ENCODE measurements around the gene YEATS2.

DNA sequence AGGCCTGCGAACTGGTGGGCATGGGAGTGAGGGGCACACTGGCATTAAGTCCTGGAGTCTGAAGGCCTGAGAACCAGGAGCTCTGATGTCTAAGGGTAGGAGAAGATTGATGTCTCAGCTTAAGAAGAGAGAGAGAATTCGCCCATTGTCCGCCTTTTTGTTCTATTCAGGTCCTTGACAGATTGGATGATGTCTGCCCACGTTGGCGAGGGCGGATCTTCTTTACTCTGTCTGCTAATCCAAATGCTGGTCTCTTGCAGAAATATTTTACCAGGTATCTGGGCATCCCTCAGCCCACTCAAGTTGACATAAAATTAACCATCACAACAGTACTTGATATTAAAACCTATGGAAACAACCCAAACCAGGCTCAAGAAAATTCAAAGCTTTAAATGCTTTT, 83.6 kb downstream of the YEATS2 start:
- TF ChIP-seq, protein P1, sequence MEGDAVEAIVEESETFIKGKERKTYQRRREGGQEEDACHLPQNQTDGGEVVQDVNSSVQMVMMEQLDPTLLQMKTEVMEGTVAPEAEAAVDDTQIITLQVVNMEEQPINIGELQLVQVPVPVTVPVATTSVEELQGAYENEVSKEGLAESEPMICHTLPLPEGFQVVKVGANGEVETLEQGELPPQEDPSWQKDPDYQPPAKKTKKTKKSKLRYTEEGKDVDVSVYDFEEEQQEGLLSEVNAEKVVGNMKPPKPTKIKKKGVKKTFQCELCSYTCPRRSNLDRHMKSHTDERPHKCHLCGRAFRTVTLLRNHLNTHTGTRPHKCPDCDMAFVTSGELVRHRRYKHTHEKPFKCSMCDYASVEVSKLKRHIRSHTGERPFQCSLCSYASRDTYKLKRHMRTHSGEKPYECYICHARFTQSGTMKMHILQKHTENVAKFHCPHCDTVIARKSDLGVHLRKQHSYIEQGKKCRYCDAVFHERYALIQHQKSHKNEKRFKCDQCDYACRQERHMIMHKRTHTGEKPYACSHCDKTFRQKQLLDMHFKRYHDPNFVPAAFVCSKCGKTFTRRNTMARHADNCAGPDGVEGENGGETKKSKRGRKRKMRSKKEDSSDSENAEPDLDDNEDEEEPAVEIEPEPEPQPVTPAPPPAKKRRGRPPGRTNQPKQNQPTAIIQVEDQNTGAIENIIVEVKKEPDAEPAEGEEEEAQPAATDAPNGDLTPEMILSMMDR (IDR thresholded peaks at IDR 0.05), result no peak
- TF ChIP-seq POLR2A (IDR thresholded peaks at IDR 0.05), result no peak
